GM21825 (cell line): ENCODE data around the gene C1orf122.

Experiments used
- ATAC-seq: cut with Tn5 transposase; IDR thresholded peaks from one replicate; pipeline ENCODE4 v1.9.1; 2021; ENCODE audit warnings: mild to moderate bottlenecking, moderate library complexity; ENCODE audit not compliant: unreplicated experiment

C1orf122 gene

GRCh38 chr1:37844536-37844935 lies 36.9 kb downstream of the C1orf122 start:
- ATAC-seq: no peak

GRCh38 chr1:37845049-37845646 lies 37.6 kb downstream of the C1orf122 start:
- no peak for ATAC-seq

- no peak for ATAC-seq
These were observed 38.2 kb downstream of the C1orf122 start for GRCh38 chr1:37845786-37846185.

GRCh38 chr1:37846647-37847339 lies 39.2 kb downstream of the C1orf122 start:
- no peak for ATAC-seq

- no peak for ATAC-seq
These were observed 41.9 kb downstream of the C1orf122 start for GRCh38 chr1:37849480-37849879.

- no peak for ATAC-seq
These were observed 42.9 kb downstream of the C1orf122 start for GRCh38 chr1:37850352-37850955.

GRCh38 chr1:37851262-37851661 lies 43.7 kb downstream of the C1orf122 start:
- no peak for ATAC-seq

- ATAC-seq: no peak
These were observed 44.2 kb downstream of the C1orf122 start for GRCh38 chr1:37851782-37852210.

GRCh38 chr1:37853157-37853556 lies 45.6 kb downstream of the C1orf122 start:
- ATAC-seq: no peak

GRCh38 chr1:37854406-37854805 lies 46.8 kb downstream of the C1orf122 start:
- no peak for ATAC-seq
